Uterus (tissue), 2 donors: ENCODE results near the gene GYG1.

ENCODE experiments used
- CTCF ChIP-seq, 4 experiments: fragments of 200-600 bp in 2 of 4; fragments of 450-650 bp in 2 of 4; sonication (generic) in 2 of 4; IDR thresholded peaks; one replicate each; pipeline ENCODE4 v1.5.1; 2016 to 2019; ENCODE audit warnings: antibody characterized with exemption in 4 of 4, mild to moderate bottlenecking in 2 of 4, moderate library complexity in 1 of 4
- POLR2A ChIP-seq, 2 donors: fragments of 450-650 bp; IDR thresholded peaks; one replicate each; pipeline ENCODE4 v1.6.1; 2016; ENCODE audit warnings: antibody characterized with exemption in 2 of 2, mild to moderate bottlenecking in 1 of 2, moderate library complexity in 1 of 2

DNA sequence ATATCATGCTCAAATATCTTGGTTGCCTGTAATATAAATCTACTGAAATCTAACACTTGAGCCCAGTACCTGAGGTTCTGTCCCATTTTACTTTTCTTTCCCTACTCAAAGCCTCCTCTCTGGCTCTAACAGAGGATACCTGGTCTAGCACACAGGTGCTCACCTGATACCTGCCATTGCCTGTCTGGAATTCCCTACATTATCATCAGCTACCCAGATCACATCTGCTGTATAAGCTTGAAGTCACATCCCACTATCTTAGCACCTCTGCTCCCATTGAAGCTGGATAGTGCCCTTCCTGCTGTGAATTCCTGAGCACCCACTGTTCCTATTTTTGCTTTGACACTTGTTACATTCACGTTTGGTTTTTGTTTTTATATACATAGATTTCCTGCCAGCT is 30.5 kb downstream of the GYG1 start:
- TF ChIP-seq POLR2A (IDR thresholded peaks at IDR 0.05) (no peak), CTCF (IDR thresholded peaks at IDR 0.05) (no peak)
